CD14-positive monocyte (primary cell): ENCODE data around the gene PLOD1. TPM values are rescaled to one million over a fixed set of nuclear protein-coding genes. Genes with fewer than 3 reads are reported as not detected.

Source experiments
- DNase-seq, 3 donors: peaks; one replicate each; pipeline ENCODE4 v3.0.0-alpha.2; 2011 to 2022
- H2AFZ ChIP-seq: 2 replicates; pipeline ENCODE4 v1.6.0; 2012; ENCODE audit warnings: mild to moderate bottlenecking, low read depth, low read length, inconsistent platforms; ENCODE audit not compliant: insufficient read depth, poor library complexity, severe bottlenecking
- H3K27ac ChIP-seq, 2 donors: 1 replicate in 1 of 2; 2 replicates in 1 of 2; pipeline ENCODE4 v1.5.1; 2012 to 2013; ENCODE audit warnings: low read length in 2 of 2, control low read depth in 1 of 2, inconsistent platforms in 1 of 2, low read depth in 1 of 2, mild to moderate bottlenecking in 1 of 2
- H3K27me3 ChIP-seq, 2 donors: one replicate each; pipeline versions ENCODE4 v1.6.0 to v1.6.1; 2011 to 2013; ENCODE audit warnings: low read length in 2 of 2; ENCODE audit not compliant: control insufficient read depth in 2 of 2, insufficient read depth in 2 of 2
- H3K36me3 ChIP-seq, 2 donors: replicated peaks in 1 of 2; 1 replicate in 1 of 2; 2 replicates in 1 of 2; pipeline versions ENCODE4 v1.5.1 to v1.6.1; 2012 to 2013; ENCODE audit warnings: low read length in 2 of 2, control low read depth in 1 of 2, inconsistent platforms in 1 of 2, mild to moderate bottlenecking in 1 of 2; ENCODE audit not compliant: insufficient read depth in 2 of 2, control insufficient read depth in 1 of 2
- H3K4me1 ChIP-seq, 2 donors: 1 replicate in 1 of 2; 2 replicates in 1 of 2; pipeline versions ENCODE4 v1.5.1 to v1.6.1; 2012 to 2013; ENCODE audit warnings: low read length in 2 of 2, control low read depth in 1 of 2, inconsistent platforms in 1 of 2, mild to moderate bottlenecking in 1 of 2, moderate library complexity in 1 of 2; ENCODE audit not compliant: insufficient read depth in 2 of 2, control insufficient read depth in 1 of 2
- H3K4me2 ChIP-seq: replicated peaks from 2 replicates; pipeline ENCODE3; 2012; ENCODE audit warnings: low read length, moderate library complexity, mild to moderate bottlenecking; ENCODE audit not compliant: poor library complexity, severe bottlenecking; ENCODE audit errors: extremely low read depth
- H3K4me3 ChIP-seq, 3 experiments: fragments of 200-600 bp in 1 of 3; sonication (generic) in 1 of 3; replicated peaks in 1 of 3; 1 replicate in 2 of 3; 2 replicates in 1 of 3; pipeline ENCODE4 v1.5.1; 2011 to 2013; ENCODE audit warnings: low read length in 3 of 3, mild to moderate bottlenecking in 3 of 3, control low read depth in 2 of 3, low read depth in 2 of 3, inconsistent platforms in 1 of 3, moderate library complexity in 1 of 3
- H3K79me2 ChIP-seq: 2 replicates; pipeline ENCODE4 v1.6.0; 2012; ENCODE audit warnings: mild to moderate bottlenecking, control low read depth, inconsistent platforms, low read length, moderate library complexity; ENCODE audit not compliant: insufficient read depth
- H3K9ac ChIP-seq: 2 replicates; pipeline ENCODE4 v1.6.0; 2017; ENCODE audit warnings: low read length, mild to moderate bottlenecking; ENCODE audit not compliant: insufficient read depth, poor library complexity, severe bottlenecking
- H3K9me3 ChIP-seq, 2 donors: replicated peaks in 1 of 2; 1 replicate in 1 of 2; 2 replicates in 1 of 2; pipeline versions ENCODE4 v1.5.1 to v1.6.1; 2012 to 2013; ENCODE audit warnings: low read length in 2 of 2, control low read depth in 1 of 2; ENCODE audit not compliant: control insufficient read depth in 1 of 2, insufficient read depth in 1 of 2
- H4K20me1 ChIP-seq: 2 replicates; pipeline ENCODE4 v1.6.0; 2012; ENCODE audit warnings: mild to moderate bottlenecking, low read length, control low read depth, moderate library complexity; ENCODE audit not compliant: insufficient read depth
- H3K27ac Mint-ChIP-seq, 7 donors: one replicate each; pipeline ENCODE4 v1.8.0; 2020; ENCODE audit warnings: mild to moderate bottlenecking in 7 of 7, mixed read lengths in 7 of 7, moderate library complexity in 6 of 7, inconsistent platforms in 2 of 7
- H3K27me3 Mint-ChIP-seq, 3 donors: one replicate each; pipeline ENCODE4 v1.8.0; 2021 to 2022; ENCODE audit warnings: low read depth in 3 of 3, mild to moderate bottlenecking in 3 of 3, mixed read lengths in 3 of 3, moderate library complexity in 3 of 3, inconsistent platforms in 1 of 3
- H3K36me3 Mint-ChIP-seq, 2 donors: one replicate each; pipeline ENCODE4 v1.8.0; 2020; ENCODE audit warnings: mixed read lengths in 2 of 2, inconsistent platforms in 1 of 2, mild to moderate bottlenecking in 1 of 2
- H3K4me1 Mint-ChIP-seq: one replicate; pipeline ENCODE4 v1.8.0; 2020; ENCODE audit warnings: mild to moderate bottlenecking, mixed read lengths
- H3K4me3 Mint-ChIP-seq, 2 donors: one replicate each; pipeline ENCODE4 v1.8.0; 2020; ENCODE audit warnings: mild to moderate bottlenecking in 2 of 2, mixed read lengths in 2 of 2, moderate library complexity in 1 of 2
- H3K9me3 Mint-ChIP-seq, 7 donors: one replicate each; pipeline ENCODE4 v1.8.0; 2020 to 2022; ENCODE audit warnings: mixed read lengths in 7 of 7, mild to moderate bottlenecking in 6 of 7, moderate library complexity in 6 of 7, inconsistent platforms in 2 of 7
- WGBS: methylation state at CpG from one replicate; pipeline ENCODE4 v1.1.5; 2013; ENCODE audit warnings: missing lambda C conversion rate; ENCODE audit not compliant: insufficient coverage; 5-methylcytosine and 5-hydroxymethylcytosine counted together
- intact Hi-C, 2 donors: fragments of 100-400 bp; cut with micrococcal nuclease; formaldehyde crosslinking; loops; one replicate each; pipeline versions ENCODE4 v1.15.0 to v1.15.1; 2023
- polyA plus RNA-seq, 3 donors: library from polyadenylated mRNA; depleted of rRNA in 1 of 3; unstranded in 2 of 3; stranded (reverse) in 1 of 3; fragments of 300-500 nt in 2 of 3; fragments of >200 nt in 1 of 3; fragmentation: Illumina TruSeq in 2 of 3; gene quantifications; 1 replicate in 2 of 3; 2 replicates in 1 of 3; pipeline ENCODE4 v1.2.3, GENCODE V29; 2012 to 2021
- TF ChIP-seq, protein P1 (sequence below): fragments of 200-600 bp; IDR thresholded peaks from one replicate; pipeline ENCODE4 v1.8.0; 2022; ENCODE audit warnings: antibody characterized with exemption, mild to moderate bottlenecking

Gene PLOD1
- polyA plus RNA-seq, 3 donors, result 44.5 to 53.4 (median 53.1) TPM

DNA sequence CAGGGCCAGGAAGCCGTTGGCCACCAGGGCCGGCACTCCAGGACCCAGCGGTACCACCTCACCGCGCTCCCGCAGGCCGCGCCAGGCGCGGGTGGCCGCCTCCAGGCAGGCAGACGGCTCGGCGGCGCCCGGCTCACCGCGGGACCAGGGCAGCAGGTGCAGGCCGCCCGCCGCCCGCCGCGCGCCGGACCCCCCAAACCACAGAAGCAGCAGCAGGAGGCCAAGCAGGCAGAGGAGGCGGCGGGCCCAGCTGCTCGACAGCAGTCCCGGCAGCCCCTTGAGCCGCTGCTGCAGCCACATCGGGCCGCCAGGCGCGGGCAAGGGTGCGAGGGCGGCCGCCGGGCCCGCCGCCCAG is 8.6 kb upstream of the PLOD1 start:
- H3K4me3 Mint-ChIP-seq, result no peak overlapping the region
- H3K27ac Mint-ChIP-seq, result no peak overlapping the region
- under 1% methylated on average over 35 of the region's 41 CpGs for WGBS
- H3K27me3 Mint-ChIP-seq, result peaks cover 0 to 2% (median 0%) of the 10 kb centered on the region in 3 donors
- TF ChIP-seq, protein P1, sequence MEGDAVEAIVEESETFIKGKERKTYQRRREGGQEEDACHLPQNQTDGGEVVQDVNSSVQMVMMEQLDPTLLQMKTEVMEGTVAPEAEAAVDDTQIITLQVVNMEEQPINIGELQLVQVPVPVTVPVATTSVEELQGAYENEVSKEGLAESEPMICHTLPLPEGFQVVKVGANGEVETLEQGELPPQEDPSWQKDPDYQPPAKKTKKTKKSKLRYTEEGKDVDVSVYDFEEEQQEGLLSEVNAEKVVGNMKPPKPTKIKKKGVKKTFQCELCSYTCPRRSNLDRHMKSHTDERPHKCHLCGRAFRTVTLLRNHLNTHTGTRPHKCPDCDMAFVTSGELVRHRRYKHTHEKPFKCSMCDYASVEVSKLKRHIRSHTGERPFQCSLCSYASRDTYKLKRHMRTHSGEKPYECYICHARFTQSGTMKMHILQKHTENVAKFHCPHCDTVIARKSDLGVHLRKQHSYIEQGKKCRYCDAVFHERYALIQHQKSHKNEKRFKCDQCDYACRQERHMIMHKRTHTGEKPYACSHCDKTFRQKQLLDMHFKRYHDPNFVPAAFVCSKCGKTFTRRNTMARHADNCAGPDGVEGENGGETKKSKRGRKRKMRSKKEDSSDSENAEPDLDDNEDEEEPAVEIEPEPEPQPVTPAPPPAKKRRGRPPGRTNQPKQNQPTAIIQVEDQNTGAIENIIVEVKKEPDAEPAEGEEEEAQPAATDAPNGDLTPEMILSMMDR, result no peak
- Histone ChIP-seq H3K27me3 (no peaks in the 10 kb centered on the region), H3K79me2 (peaks cover 46% of the 10 kb centered on the region), H3K4me2 (peak overlapping the region; percentile 54), H3K4me3 (peak overlapping the region; percentile 34 to 78 (median 69)), H3K9ac (peak overlapping the region; percentile 61), H3K36me3 (peaks cover 24 to 28% of the 10 kb centered on the region in 2 donors), H3K27ac (no peak overlapping the region), H3K9me3 (no peaks in the 10 kb centered on the region), H3K4me1 (peaks cover 38 to 41% of the 10 kb centered on the region in 2 donors), H4K20me1 (peaks cover 44% of the 10 kb centered on the region), H2AFZ (no peak overlapping the region)
- H3K4me1 Mint-ChIP-seq, result peaks cover 44% of the 10 kb centered on the region
- intact Hi-C loops, result loop anchor here in 1 of 2 donors (10.0 kb wide), 1 partner anchor 89 kb away; the partner anchor contains the start of gene MIIP
- no peak for DNase-seq
- H3K36me3 Mint-ChIP-seq, result peaks cover 19 to 35% of the 10 kb centered on the region in 2 donors
- no peaks in the 10 kb centered on the region for H3K9me3 Mint-ChIP-seq

DNA sequence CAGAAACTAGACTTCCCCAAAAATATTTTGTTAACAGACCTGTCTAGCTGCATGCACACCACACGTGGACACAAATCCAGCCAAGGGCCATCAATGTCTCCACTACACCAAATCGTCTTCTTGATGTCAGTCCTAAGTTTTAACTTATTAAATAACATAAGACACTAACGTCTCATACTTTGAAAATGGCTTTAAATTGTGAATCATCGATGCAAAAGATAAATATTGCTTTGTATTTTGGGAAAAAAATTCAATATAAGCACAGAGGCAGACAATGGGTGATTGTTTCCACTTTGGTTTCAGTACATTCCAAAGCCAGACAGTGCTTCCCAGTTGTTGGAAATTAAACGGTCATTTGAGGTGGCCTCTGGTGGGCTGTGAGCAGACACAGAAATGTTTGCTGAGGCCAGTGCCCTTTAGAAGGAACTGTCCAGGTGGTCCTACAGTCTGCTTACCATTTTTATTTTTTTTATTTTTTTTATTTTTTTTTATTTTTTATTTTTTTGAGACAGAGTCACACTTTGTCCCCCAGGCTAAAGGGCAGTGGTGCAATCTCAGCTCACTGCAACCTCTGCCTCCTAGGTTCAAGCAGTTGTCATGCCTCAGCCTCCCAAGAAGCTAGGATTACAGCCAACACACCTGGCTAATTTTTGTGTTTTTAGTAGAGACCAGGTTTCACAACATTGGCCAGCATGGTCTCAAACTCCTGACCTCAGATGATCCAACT is 6.5 kb upstream of the PLOD1 start:
- H3K9me3 Mint-ChIP-seq, result no peaks in the 10 kb centered on the region
- H3K27ac Mint-ChIP-seq, result no peak overlapping the region

More for the DNA sequence above, 6.5 kb upstream of the PLOD1 start:
- DNase-seq, result no peak
- H2AFZ ChIP-seq, result no peak overlapping the region
- peaks cover 10 to 18% of the 10 kb centered on the region in 2 donors for H3K36me3 Mint-ChIP-seq
- WGBS, result 67% methylated on average over 2 of the region's 5 CpGs
- no peaks in the 10 kb centered on the region for H3K27me3 ChIP-seq
- no peak overlapping the region for H3K27ac ChIP-seq
- H3K36me3 ChIP-seq, result peaks cover 7 to 9% of the 10 kb centered on the region in 2 donors
- TF ChIP-seq, protein P1, result no peak
- H3K79me2 ChIP-seq, result peaks cover 28% of the 10 kb centered on the region
- no peak overlapping the region for H3K9ac ChIP-seq
- H3K9me3 ChIP-seq, result no peaks in the 10 kb centered on the region
- peaks cover 0 to 4% (median 2%) of the 10 kb centered on the region in 3 donors for H3K27me3 Mint-ChIP-seq
- H3K4me3 Mint-ChIP-seq, result no peak overlapping the region
- peaks cover 25% of the 10 kb centered on the region for H4K20me1 ChIP-seq
- H3K4me1 Mint-ChIP-seq, result peaks cover 41% of the 10 kb centered on the region
- H3K4me3 ChIP-seq, result no peak overlapping the region
- H3K4me2 ChIP-seq, result no peak overlapping the region
- intact Hi-C loops, result loop anchor here in 1 of 2 donors (10.0 kb wide), 1 partner anchor 87 kb away; the partner anchor contains the start of gene MIIP
- H3K4me1 ChIP-seq, result peaks cover 41 to 44% of the 10 kb centered on the region in 2 donors
